HG03064 (cell line): ENCODE data around the gene MTFR1L.

Experiments
- ATAC-seq: cut with Tn5 transposase; IDR thresholded peaks from one replicate; pipeline ENCODE4 v1.9.1; 2021; ENCODE audit warnings: low read depth; ENCODE audit not compliant: unreplicated experiment

Gene MTFR1L

GRCh38 chr1:25858906-25859789, 39.4 kb downstream of the MTFR1L start, which contains the start of gene AUNIP:
TSS of gene AUNIP (minus strand) at chr1:25859457. CDS start at chr1:25859357, 100 bp downstream.
- peak; percentile 76 for ATAC-seq

DNA sequence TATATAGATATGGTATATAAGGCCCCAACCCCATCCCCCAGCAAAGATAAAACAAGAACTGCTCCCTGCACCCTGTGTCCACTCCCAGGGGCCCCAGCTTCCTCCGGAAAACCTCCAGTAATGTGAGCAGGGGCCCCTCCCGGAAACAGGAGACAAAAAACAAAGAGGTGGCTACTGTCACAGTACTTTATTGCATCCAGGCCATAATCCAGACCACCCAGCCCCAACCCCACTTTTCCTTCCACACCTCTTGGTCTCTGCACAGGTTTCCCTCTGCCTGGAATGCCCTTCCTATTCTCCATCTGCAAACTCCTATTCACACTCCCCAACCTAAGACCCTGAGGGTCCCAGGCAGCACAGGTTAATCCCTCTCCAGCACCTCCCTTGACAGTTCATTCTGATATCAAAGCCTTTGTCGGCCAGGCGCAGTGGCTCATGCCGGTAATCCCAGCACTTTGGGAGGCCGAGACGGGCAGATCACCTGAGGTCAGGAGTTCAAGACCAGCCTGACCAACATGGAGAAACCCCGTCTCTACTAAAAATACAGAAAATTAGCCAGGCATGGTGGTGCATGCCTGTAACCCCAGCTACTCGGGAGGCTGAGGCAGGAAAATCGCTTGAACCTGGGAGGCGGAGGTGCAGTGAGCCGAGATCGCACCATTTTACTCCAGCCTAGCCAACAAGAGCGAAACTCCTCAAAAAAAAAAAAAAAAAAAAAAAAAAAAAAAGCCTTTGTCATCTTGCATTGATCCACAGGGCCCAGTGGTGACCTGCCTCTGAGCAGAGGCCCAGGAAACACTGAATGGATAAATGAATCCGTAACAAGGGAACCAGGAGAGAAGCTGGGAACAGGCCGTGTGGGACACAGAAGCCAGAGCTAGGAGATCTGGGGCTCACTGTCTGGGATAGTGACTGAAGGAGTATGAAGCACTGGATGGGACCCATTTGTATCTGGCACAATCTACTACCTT, 41.8 kb downstream of the MTFR1L start:
- ATAC-seq, result no peak

GRCh38 chr1:25862785-25863485, 43.2 kb downstream of the MTFR1L start:
- no peak for ATAC-seq

DNA sequence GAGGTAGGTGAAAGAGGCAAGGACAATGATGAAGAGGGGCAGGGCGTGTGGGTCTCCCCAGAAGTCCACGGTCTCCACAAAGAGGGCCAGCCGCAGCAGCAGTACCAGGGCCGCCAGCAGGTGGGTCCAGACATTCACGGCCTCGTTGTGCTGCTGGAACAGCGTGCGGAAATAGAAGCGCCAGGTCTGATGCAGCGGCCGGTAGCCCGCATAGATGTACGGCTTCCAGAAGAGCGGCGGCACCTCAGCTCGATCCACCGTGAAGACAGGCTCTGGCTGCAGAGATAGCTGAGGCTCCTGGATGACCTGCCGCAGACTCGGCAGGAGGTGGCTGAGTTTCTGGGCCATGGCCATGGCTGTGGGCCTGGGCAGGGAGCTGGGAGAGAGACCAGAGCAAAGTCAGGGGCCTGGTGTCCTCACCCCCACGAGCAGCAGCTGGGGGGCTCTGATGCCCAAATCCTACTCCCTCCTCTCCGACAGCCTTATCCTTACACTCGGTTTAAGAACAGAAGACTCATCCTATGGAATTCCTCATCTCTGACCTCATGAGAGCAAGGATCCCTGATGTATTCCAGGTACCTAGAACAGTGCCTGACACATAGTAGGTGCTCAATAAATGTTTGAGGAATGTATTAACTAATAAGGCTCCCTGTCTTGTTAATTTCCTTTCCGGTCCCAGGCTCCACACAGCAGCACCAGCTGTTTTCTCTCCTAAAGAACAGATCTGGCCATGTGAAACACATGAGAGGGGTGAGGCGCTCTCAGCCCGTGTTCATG, 43.9 kb downstream of the MTFR1L start:
- no peak for ATAC-seq

- no peak for ATAC-seq
These were observed 44.7 kb downstream of the MTFR1L start for GRCh38 chr1:25864434-25864833.

DNA sequence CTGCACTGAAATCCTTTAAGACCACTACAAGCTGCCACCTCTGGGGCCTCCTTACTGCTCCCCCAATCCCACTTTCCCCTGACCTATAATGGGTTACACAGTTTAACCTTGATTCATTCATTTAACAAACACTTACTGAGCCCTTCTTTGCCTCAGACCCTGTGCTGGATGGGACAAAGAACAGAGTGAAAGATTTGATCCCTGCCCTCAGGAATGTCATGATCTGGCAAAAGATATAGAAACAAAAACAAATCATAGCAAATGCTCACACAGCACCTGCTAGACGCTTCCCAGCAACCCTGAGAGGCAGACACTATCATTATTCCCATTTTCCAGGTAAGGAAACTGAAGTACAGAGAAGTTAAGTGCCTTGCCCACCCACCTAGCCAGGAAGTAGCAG, 46.5 kb downstream of the MTFR1L start:
- no peak for ATAC-seq

DNA sequence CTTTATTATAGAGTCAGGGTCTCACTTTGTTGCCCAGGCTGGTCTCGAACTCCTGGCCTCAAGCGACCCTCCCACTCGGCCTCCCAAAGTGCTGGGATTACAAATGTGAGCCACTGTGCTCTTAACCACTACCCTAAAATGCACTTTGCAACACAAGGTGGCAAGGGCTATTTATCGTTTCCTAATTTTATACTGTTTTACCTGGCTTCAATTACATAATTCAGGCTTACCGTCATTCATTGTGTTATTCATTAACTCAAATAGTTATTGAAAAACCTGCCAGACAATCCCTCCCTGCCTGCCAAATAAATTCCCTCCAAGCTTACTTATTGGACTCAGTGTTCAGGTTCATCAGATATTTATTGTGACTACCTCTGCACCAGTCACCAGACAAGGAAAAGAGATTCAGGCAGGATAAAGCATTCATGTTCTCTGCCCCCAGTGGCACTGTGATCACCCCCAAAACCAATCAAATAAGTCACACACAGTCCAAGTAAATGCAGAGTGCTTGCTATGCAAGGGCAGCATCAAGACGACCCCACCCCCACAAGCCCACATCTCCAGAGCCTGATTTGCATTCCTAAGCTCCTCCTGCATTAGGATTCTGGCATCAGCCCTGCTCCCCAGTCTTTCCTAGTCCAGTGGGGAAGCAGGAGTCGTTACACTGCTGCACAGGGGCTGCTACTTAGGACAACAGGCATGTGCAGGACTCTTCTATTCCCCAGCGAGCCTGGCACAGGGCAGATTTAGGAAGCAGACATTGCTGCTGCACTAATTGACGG, 47.6 kb downstream of the MTFR1L start:
- ATAC-seq, result no peak

- no peak for ATAC-seq
These were observed 50.3 kb downstream of the MTFR1L start for GRCh38 chr1:25869909-25870606.

GRCh38 chr1:25870614-25871013, 50.9 kb downstream of the MTFR1L start:
- no peak for ATAC-seq

DNA sequence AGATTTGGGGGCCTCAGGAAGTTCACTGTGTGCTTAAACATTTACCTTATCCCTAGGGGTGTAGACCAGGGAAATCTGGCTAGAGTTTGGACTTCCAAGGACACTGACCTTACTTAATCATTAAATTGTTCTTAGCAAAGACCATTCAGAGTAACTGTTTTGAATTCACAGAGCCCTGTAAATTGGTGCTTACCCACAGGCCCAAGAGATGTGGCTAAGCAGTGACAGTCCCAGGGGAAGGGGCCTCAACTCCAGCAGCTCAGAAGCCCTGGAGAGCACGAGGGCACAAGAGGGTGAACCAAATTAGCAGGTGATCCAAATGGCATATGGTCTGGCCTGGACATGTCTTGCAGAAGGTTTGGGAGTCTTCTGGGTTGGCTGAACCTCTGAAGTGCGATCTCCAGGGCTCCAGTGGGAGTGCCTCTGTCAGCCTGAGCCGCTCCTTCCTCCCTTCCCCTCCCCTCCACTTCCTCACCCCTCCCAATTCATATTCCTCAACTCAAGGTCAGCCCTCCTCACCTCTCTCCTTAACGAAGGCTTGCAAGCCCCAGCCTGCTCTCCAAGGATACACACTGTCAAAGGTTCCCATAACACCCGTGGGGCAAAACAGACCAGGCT, 51.4 kb downstream of the MTFR1L start:
- ATAC-seq, result no peak

DNA sequence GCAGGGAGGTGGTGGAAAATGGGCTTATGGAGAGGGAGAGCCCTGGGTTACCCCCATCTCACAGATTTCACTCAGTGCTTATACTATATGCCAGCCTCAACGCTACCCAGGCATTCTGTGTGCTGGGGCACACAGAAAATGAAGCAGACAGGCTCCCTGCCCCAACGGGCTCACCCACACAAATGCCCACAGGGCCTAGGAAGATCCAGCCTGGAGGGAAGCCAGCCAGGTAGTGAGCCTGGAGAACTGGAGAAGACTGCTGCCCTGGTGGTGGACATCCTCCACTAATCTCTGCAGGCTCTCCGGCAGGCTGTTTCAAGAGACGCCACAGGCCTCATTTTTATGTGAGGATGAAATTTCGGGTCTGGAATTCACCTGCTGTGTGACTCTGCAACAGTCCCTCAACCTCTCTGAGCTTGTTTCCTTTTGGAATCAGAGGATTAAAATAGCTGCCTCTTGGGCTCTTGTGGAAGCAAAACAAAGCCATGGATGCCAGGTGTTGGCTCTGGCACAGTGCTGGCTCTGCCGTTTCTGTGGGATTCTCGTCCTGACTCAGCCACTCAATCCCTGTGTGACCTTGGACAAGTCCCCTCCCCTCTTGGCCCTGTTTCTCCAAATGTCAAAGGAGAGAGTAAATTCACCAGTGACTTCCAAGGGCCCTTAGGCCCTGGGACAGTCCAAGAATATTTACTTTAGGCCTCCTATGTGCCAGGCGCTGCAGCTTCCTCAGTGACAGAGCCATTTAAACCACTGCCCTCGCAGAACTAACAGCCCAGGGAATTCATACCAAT, 52.1 kb downstream of the MTFR1L start:
- no peak for ATAC-seq

GRCh38 chr1:25872713-25873112, 53.0 kb downstream of the MTFR1L start:
- ATAC-seq, result no peak

- ATAC-seq, result no peak
These were observed 53.4 kb downstream of the MTFR1L start for GRCh38 chr1:25873120-25873519.

DNA sequence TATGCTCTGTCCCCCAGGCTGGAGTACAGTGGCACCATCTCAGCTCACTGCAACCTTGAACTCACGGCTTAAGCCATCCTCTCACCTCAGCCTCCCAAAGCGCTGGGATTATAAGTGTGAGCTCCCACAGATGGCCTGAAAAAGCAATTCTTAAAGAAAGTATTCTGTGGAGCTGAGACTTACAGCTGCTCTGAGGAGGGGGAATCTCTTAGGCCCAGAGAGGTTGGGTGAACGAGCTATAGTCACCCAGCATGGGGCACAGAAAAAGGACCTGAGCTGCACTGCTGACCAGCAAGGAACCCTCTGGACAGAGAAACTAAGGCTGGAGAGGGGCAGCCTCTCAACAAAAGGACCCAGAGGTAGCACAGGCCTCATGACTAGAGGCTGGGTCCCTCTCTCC, 54.5 kb downstream of the MTFR1L start:
- ATAC-seq, result no peak

DNA sequence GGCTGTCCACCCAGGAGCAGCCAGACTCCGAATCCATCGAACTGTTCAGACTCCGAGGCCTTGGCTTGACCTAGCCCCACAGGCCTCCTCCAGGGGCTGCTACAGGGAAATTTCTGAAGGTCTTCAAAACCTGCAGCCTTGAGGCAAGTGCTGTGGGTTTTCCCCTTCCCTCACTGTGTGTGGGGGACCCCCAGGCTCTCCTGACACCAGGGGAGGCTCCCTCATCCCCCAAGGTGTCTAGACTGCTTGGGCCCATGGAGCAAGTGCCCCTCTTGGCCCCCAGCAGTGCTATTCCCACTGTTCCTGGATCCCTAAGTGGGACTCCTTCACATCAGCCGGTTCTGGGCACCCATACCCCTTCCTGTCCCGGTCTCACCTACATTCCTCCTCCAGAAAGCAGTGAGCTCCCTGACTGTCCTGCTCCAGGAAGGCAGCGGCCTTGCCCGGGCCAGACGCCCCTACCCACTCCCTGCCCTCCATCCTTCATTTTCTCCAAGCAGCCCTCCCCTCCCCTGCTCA, 54.9 kb downstream of the MTFR1L start:
- ATAC-seq, result no peak

DNA sequence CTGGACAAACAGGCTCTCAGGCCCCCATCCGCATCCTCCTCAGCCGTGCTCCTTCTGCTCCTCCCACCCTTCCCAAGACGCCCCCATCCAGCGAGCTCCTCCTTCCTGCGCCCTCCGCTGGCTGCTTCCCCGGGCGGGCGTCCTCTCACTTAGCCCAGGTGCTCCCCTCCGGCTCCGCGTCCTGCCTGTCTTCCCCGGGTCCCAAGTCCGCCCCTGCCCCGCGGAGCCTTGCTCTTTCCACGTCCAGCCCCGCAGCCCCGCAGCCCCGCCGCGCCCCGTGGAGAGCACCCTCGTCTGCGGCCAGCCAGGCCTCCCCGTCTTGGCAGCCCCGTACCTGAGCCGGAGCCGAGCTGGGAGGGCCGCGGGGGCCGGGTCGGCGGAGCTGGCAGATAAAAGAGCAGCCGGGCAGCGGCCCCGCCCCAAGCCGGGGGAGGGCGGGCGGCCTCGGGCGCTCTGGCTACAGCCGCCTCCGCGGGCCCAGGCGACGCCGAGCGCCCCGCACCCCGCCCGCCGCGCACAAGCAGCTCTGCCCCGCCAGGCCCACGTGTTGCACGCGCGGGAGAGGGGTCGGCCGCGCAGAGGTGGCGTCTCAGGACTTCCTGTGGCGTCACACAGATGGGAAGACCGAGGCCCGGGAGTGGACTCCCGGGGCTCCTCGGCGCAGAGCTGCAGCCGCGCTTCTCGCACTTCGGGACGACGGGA, 55.6 kb downstream of the MTFR1L start, which contains the start of gene PAQR7:
Gene PAQR7, minus strand, starts transcription at position 555 of the 702 bp plus-strand sequence. CDS start 11,869 bp downstream, outside the sequence.
- no peak for ATAC-seq
